ENCODE data around the gene RNF207.

RNF207 gene

GRCh38 chr1:6174621-6175410, 31.1 kb upstream of the RNF207 start:
- Histone ChIP-seq H3K4me1 (ENCODE audit: control insufficient read depth in 2 of 2, insufficient read depth in 2 of 2, low read length in 2 of 2) (no peaks in the 10 kb centered on the region), H3K27ac (ENCODE audit: low read depth in 2 of 2, low read length in 2 of 2) (no peak overlapping the region), H3K9ac (ENCODE audit: low read depth in 1 of 2, low read length in 2 of 2) (no peak overlapping the region), H3K27me3 (ENCODE audit: control insufficient read depth in 2 of 2, insufficient read depth in 2 of 2, low read length in 2 of 2) (peaks cover 22 to 45% of the 10 kb centered on the region in 2 donors), H3K4me3 (ENCODE audit: low read length in 2 of 2) (no peak overlapping the region), H3K9me3 (ENCODE audit: control insufficient read depth in 2 of 2, low read length in 2 of 2) (no peaks in the 10 kb centered on the region), H3K36me3 (ENCODE audit: control insufficient read depth in 2 of 2, insufficient read depth in 2 of 2, low read length in 2 of 2) (no peaks in the 10 kb centered on the region)

GRCh38 chr1:6175411-6175828, 30.5 kb upstream of the RNF207 start:
- Histone ChIP-seq H3K9me3 (ENCODE audit: control insufficient read depth in 2 of 2, low read length in 2 of 2) (no peaks in the 10 kb centered on the region), H3K9ac (ENCODE audit: low read depth in 1 of 2, low read length in 2 of 2) (no peak overlapping the region), H3K4me1 (ENCODE audit: control insufficient read depth in 2 of 2, insufficient read depth in 2 of 2, low read length in 2 of 2) (no peaks in the 10 kb centered on the region), H3K36me3 (ENCODE audit: control insufficient read depth in 2 of 2, insufficient read depth in 2 of 2, low read length in 2 of 2) (no peaks in the 10 kb centered on the region), H3K27me3 (ENCODE audit: control insufficient read depth in 2 of 2, insufficient read depth in 2 of 2, low read length in 2 of 2) (peaks cover 22 to 45% of the 10 kb centered on the region in 2 donors), H3K4me3 (ENCODE audit: low read length in 2 of 2) (no peak overlapping the region), H3K27ac (ENCODE audit: low read depth in 2 of 2, low read length in 2 of 2) (no peak overlapping the region)

- Histone ChIP-seq H3K9ac (ENCODE audit: low read depth in 1 of 2, low read length in 2 of 2) (no peak overlapping the region), H3K36me3 (ENCODE audit: control insufficient read depth in 2 of 2, insufficient read depth in 2 of 2, low read length in 2 of 2) (no peaks in the 10 kb centered on the region), H3K4me1 (ENCODE audit: control insufficient read depth in 2 of 2, insufficient read depth in 2 of 2, low read length in 2 of 2) (no peaks in the 10 kb centered on the region), H3K9me3 (ENCODE audit: control insufficient read depth in 2 of 2, low read length in 2 of 2) (no peaks in the 10 kb centered on the region), H3K4me3 (ENCODE audit: low read length in 2 of 2) (no peak overlapping the region), H3K27me3 (ENCODE audit: control insufficient read depth in 2 of 2, insufficient read depth in 2 of 2, low read length in 2 of 2) (peaks cover 31 to 46% of the 10 kb centered on the region in 2 donors), H3K27ac (ENCODE audit: low read depth in 2 of 2, low read length in 2 of 2) (no peak overlapping the region)
Measured at GRCh38 chr1:6176779-6177178, 29.1 kb upstream of the RNF207 start.

GRCh38 chr1:6177681-6178380, 28.1 kb upstream of the RNF207 start:
- H3K9me3 ChIP-seq (ENCODE audit: control insufficient read depth in 2 of 2, low read length in 2 of 2), result no peaks in the 10 kb centered on the region
- H3K4me3 ChIP-seq (ENCODE audit: low read length in 2 of 2), result no peak overlapping the region
- no peak overlapping the region for H3K9ac ChIP-seq (ENCODE audit: low read depth in 1 of 2, low read length in 2 of 2)
- H3K4me1 ChIP-seq (ENCODE audit: control insufficient read depth in 2 of 2, insufficient read depth in 2 of 2, low read length in 2 of 2), result no peaks in the 10 kb centered on the region
- no peaks in the 10 kb centered on the region for H3K36me3 ChIP-seq (ENCODE audit: control insufficient read depth in 2 of 2, insufficient read depth in 2 of 2, low read length in 2 of 2)
- no peak overlapping the region for H3K27ac ChIP-seq (ENCODE audit: low read depth in 2 of 2, low read length in 2 of 2)
- peaks cover 31 to 43% of the 10 kb centered on the region in 2 donors for H3K27me3 ChIP-seq (ENCODE audit: control insufficient read depth in 2 of 2, insufficient read depth in 2 of 2, low read length in 2 of 2)

GRCh38 chr1:6178751-6179563, 27.0 kb upstream of the RNF207 start:
- no peaks in the 10 kb centered on the region for H3K36me3 ChIP-seq (ENCODE audit: control insufficient read depth in 2 of 2, insufficient read depth in 2 of 2, low read length in 2 of 2)
- H3K9me3 ChIP-seq (ENCODE audit: control insufficient read depth in 2 of 2, low read length in 2 of 2), result no peaks in the 10 kb centered on the region
- H3K27me3 ChIP-seq (ENCODE audit: control insufficient read depth in 2 of 2, insufficient read depth in 2 of 2, low read length in 2 of 2), result peaks cover 31 to 43% of the 10 kb centered on the region in 2 donors
- no peak overlapping the region for H3K9ac ChIP-seq (ENCODE audit: low read depth in 1 of 2, low read length in 2 of 2)
- H3K4me3 ChIP-seq (ENCODE audit: low read length in 2 of 2), result no peak overlapping the region
- H3K4me1 ChIP-seq (ENCODE audit: control insufficient read depth in 2 of 2, insufficient read depth in 2 of 2, low read length in 2 of 2), result no peaks in the 10 kb centered on the region
- H3K27ac ChIP-seq (ENCODE audit: low read depth in 2 of 2, low read length in 2 of 2), result no peak overlapping the region

- Histone ChIP-seq H3K4me3 (ENCODE audit: low read length in 2 of 2) (no peak overlapping the region), H3K4me1 (ENCODE audit: control insufficient read depth in 2 of 2, insufficient read depth in 2 of 2, low read length in 2 of 2) (no peaks in the 10 kb centered on the region), H3K9ac (ENCODE audit: low read depth in 1 of 2, low read length in 2 of 2) (no peak overlapping the region), H3K9me3 (ENCODE audit: control insufficient read depth in 2 of 2, low read length in 2 of 2) (no peaks in the 10 kb centered on the region), H3K36me3 (ENCODE audit: control insufficient read depth in 2 of 2, insufficient read depth in 2 of 2, low read length in 2 of 2) (peaks cover 0 to 4% of the 10 kb centered on the region in 2 donors), H3K27ac (ENCODE audit: low read depth in 2 of 2, low read length in 2 of 2) (no peak overlapping the region), H3K27me3 (ENCODE audit: control insufficient read depth in 2 of 2, insufficient read depth in 2 of 2, low read length in 2 of 2) (peaks cover 31 to 41% of the 10 kb centered on the region in 2 donors)
Measured at GRCh38 chr1:6179564-6180175, 26.2 kb upstream of the RNF207 start.

- H3K27me3 ChIP-seq (ENCODE audit: control insufficient read depth in 2 of 2, insufficient read depth in 2 of 2, low read length in 2 of 2), result peaks cover 31 to 38% of the 10 kb centered on the region in 2 donors
- H3K4me3 ChIP-seq (ENCODE audit: low read length in 2 of 2), result no peak within 1 kb of the TSS
- peaks cover 3 to 7% of the 10 kb centered on the region in 2 donors for H3K36me3 ChIP-seq (ENCODE audit: control insufficient read depth in 2 of 2, insufficient read depth in 2 of 2, low read length in 2 of 2)
- H3K9me3 ChIP-seq (ENCODE audit: control insufficient read depth in 2 of 2, low read length in 2 of 2), result no peaks in the 10 kb centered on the region
- no peak within 1 kb of the TSS for H3K27ac ChIP-seq (ENCODE audit: low read depth in 2 of 2, low read length in 2 of 2)
- no peaks in the 10 kb centered on the region for H3K4me1 ChIP-seq (ENCODE audit: control insufficient read depth in 2 of 2, insufficient read depth in 2 of 2, low read length in 2 of 2)
- H3K9ac ChIP-seq (ENCODE audit: low read depth in 1 of 2, low read length in 2 of 2), result no peak within 1 kb of the TSS
Measured at GRCh38 chr1:6180268-6180706, 25.6 kb upstream of the RNF207 start, which contains the start of gene CHD5. Gene CHD5 (minus strand): TSS chr1:6180321. CDS start chr1:6180023, 298 bp downstream.

- H3K4me1 ChIP-seq (ENCODE audit: control insufficient read depth in 2 of 2, insufficient read depth in 2 of 2, low read length in 2 of 2), result no peaks in the 10 kb centered on the region
- H3K9me3 ChIP-seq (ENCODE audit: control insufficient read depth in 2 of 2, low read length in 2 of 2), result no peaks in the 10 kb centered on the region
- H3K4me3 ChIP-seq (ENCODE audit: low read length in 2 of 2), result no peak overlapping the region
- no peak overlapping the region for H3K27ac ChIP-seq (ENCODE audit: low read depth in 2 of 2, low read length in 2 of 2)
- H3K9ac ChIP-seq (ENCODE audit: low read depth in 1 of 2, low read length in 2 of 2), result no peak overlapping the region
- H3K36me3 ChIP-seq (ENCODE audit: control insufficient read depth in 2 of 2, insufficient read depth in 2 of 2, low read length in 2 of 2), result peaks cover 7 to 12% of the 10 kb centered on the region in 2 donors
- peaks cover 31 to 38% of the 10 kb centered on the region in 2 donors for H3K27me3 ChIP-seq (ENCODE audit: control insufficient read depth in 2 of 2, insufficient read depth in 2 of 2, low read length in 2 of 2)
Measured at GRCh38 chr1:6180707-6181311, 25.1 kb upstream of the RNF207 start.

GRCh38 chr1:6181347-6181770, 24.6 kb upstream of the RNF207 start:
- H3K9ac ChIP-seq (ENCODE audit: low read depth in 1 of 2, low read length in 2 of 2), result no peak overlapping the region
- H3K4me3 ChIP-seq (ENCODE audit: low read length in 2 of 2), result no peak overlapping the region
- peaks cover 31 to 35% of the 10 kb centered on the region in 2 donors for H3K27me3 ChIP-seq (ENCODE audit: control insufficient read depth in 2 of 2, insufficient read depth in 2 of 2, low read length in 2 of 2)
- H3K9me3 ChIP-seq (ENCODE audit: control insufficient read depth in 2 of 2, low read length in 2 of 2), result no peaks in the 10 kb centered on the region
- peaks cover 7 to 12% of the 10 kb centered on the region in 2 donors for H3K36me3 ChIP-seq (ENCODE audit: control insufficient read depth in 2 of 2, insufficient read depth in 2 of 2, low read length in 2 of 2)
- no peaks in the 10 kb centered on the region for H3K4me1 ChIP-seq (ENCODE audit: control insufficient read depth in 2 of 2, insufficient read depth in 2 of 2, low read length in 2 of 2)
- H3K27ac ChIP-seq (ENCODE audit: low read depth in 2 of 2, low read length in 2 of 2), result no peak overlapping the region
